Ovary (tissue), 3 donors: Measurements from ENCODE around the gene FUS.

Source experiments
- EP300 ChIP-seq: sonication (generic); formaldehyde crosslinking; IDR thresholded peaks from one replicate; pipeline ENCODE4 v1.6.1; 2017; ENCODE audit warnings: antibody characterized with exemption
- POLR2A ChIP-seq: fragments of 450-650 bp; IDR thresholded peaks from one replicate; pipeline ENCODE4 v1.6.1; 2017; ENCODE audit warnings: antibody characterized with exemption, mild to moderate bottlenecking, moderate library complexity
- TF ChIP-seq, protein P1 (sequence below), 3 donors: fragments of 450-650 bp in 2 of 3; fragments of 200-600 bp in 1 of 3; IDR thresholded peaks; one replicate each; pipeline versions ENCODE4 v1.5.1 to v1.8.0; 2016 to 2022; ENCODE audit warnings: antibody characterized with exemption in 3 of 3, mild to moderate bottlenecking in 1 of 3
- donor health status: DM: no; HTN: no; CAD: no.

DNA sequence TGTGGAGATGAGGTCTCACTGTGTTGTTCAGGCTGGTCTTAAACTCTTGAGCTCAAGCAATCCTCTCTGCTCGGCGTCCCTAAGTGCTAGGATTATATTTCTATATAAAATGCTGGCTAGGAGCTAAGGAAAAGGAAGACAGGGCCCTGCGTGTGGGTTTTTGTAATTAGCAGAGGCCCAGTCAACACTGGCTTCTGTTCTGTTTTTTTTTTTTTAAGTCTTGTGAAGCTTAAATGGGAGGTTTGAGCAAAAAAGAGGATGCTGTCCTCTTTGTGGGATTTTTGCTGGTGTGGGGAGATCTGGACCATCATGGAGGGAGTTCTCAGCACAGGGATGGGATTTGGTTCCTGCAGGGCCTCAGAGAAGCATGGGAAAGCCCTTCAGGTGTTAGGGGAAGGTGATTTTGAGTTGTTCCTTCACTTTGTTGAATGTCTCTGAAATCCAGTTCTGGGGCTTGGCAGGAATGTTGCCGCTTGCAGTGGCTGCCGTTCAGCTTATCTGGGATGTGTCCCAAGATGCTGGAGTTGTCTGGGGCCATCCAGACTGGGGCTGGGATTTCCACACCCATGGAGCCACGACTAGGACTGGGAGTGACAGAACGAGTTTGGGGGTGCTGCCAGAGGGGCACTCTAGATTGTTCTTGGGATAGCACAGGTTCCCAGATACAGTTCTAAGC, 18.4 kb downstream of the FUS start:
- TF ChIP-seq, protein P1, sequence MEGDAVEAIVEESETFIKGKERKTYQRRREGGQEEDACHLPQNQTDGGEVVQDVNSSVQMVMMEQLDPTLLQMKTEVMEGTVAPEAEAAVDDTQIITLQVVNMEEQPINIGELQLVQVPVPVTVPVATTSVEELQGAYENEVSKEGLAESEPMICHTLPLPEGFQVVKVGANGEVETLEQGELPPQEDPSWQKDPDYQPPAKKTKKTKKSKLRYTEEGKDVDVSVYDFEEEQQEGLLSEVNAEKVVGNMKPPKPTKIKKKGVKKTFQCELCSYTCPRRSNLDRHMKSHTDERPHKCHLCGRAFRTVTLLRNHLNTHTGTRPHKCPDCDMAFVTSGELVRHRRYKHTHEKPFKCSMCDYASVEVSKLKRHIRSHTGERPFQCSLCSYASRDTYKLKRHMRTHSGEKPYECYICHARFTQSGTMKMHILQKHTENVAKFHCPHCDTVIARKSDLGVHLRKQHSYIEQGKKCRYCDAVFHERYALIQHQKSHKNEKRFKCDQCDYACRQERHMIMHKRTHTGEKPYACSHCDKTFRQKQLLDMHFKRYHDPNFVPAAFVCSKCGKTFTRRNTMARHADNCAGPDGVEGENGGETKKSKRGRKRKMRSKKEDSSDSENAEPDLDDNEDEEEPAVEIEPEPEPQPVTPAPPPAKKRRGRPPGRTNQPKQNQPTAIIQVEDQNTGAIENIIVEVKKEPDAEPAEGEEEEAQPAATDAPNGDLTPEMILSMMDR (IDR thresholded peaks at IDR 0.05) = no peak
- TF ChIP-seq POLR2A (no peak), EP300 (no peak)
